Dedifferentiated amniotic fluid mesenchymal stem cell (primary cell): Measurements from ENCODE around the gene IL21R.

Source experiments
- DNase-seq: peaks from one replicate; pipeline ENCODE4 v3.0.0-alpha.2; 2016; ENCODE audit errors: extremely low spot score

The IL21R gene

DNA sequence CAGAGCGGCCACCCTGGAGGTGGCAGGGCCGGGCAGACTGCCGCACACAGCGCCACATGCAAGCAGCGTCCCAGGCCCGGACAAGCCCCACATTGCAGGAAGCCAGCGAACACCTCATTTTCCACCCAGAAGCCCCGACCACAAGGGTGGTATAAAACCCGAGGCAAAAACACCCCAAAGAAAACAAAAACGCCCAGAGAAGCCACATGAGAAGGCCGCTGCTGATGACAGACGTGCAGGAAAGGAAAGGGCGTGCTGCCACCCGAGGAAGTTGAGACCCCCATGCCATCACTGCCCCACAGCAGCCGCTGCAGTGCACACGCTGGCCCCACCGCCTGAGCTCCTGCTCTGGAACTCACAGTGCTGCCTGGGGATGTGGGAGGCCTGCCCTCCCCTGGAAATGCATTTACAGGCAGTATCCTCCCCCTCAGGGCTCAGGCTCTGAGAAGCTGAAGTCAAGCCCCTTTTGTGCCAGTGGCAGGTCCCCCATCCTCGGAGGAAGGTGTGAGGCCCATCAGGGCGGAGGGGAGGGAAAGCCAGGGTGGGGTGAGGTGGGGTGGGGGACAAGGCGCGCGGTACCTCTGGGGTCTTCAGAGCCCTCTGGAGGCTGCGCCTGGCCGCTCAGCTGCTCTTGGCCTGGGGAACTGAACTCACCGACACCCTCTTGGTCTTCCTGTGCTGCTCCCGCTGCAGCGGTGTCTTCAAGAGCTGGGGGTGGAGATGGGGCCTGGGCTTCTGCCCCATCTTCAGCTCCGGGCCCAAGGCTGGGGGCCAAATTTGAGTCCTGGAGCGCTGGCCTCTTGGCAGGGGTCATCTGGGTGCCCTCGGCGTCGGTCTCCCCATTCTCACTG, 62.0 kb downstream of the IL21R start:
- DNase-seq = no peak

DNA sequence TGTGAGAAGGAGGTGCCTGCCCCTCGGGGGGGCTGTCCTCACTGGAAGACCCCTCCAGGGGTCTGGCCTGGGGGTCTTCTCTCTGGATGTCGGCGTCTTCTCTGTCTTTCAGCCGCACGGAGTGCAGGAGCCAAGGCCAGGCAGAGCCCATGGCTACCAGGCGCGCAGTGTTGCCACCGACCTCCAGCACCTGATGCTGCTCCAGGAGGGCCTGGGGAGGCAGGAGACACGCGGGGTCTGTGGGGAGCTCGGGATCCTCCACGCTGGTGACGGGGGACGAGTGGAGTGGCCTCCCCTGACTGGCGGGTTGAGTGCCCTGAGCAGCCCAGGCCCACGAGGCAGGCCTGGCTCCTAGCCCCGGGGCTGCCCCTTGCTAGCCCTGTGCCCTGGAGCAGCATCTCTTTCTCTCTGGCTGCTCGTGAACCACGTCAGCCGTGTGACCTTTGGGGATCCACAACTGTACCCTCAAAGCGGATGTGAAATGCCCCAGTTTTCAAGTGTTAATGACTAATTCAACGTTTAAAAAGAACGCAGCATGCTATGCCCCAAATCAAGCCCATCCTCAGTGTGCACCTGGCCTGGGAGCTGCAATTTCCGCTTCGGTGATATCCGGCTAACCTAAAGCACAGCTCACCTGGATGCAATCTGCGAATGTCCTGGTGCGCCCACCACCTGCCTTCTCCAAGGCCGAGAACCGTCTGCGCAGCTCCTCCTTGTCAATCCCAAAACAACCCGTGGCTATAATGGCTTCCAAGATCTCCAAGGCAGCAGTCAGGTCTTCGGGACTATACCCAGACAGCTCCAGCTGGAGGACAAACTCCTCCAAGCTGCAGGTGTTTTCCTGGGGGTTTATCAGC, 62.9 kb downstream of the IL21R start:
- no peak for DNase-seq

DNA sequence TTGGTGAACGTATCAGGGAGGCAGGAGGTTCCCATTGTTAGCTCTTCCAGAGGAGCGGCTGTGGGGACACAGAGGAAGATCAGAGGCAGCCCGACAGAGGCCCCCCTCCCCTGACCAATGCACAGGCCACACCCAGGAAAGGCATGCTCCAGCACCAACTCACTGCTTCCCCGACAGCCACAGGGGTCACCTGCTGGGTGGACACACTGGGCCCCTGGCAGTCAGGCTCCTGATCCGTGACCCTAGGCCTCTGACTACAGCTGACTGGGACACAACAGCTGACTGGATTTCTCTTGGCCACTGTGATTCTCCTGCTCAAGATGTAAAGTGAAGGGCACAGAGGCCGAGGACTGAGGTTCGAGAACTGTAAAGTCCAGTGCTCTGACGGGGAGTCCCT, 63.5 kb downstream of the IL21R start:
- DNase-seq = no peak

DNA sequence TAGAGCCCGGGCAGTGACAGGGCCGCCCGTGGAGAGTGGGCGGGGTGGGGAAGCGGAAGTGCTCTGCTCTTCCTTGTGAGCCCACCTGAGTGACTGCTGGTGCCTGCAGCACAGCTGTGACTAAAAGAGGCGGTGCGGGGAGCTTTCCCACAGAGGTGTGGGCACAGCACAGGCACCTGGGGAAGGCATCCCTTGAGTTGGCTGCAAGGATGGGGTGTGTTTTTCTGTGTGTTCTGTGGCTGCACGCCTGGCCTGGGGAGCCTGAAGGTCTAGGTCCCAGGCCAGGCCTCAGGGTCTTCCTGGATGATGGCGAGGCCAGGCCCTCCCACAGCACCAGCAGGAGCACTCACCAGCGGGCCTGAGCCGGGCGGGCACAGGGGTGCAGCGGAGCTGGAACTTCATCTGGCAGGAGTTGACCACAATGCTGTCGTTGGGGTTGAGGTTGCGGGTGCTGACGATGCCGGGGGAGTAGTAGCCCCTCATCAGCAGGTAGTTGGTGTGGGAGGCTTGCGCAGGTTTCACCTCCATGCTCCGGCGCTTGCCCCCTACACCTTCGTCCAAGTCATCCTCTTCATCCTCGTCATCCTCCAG, 67.1 kb downstream of the IL21R start:
- DNase-seq = no peak

DNA sequence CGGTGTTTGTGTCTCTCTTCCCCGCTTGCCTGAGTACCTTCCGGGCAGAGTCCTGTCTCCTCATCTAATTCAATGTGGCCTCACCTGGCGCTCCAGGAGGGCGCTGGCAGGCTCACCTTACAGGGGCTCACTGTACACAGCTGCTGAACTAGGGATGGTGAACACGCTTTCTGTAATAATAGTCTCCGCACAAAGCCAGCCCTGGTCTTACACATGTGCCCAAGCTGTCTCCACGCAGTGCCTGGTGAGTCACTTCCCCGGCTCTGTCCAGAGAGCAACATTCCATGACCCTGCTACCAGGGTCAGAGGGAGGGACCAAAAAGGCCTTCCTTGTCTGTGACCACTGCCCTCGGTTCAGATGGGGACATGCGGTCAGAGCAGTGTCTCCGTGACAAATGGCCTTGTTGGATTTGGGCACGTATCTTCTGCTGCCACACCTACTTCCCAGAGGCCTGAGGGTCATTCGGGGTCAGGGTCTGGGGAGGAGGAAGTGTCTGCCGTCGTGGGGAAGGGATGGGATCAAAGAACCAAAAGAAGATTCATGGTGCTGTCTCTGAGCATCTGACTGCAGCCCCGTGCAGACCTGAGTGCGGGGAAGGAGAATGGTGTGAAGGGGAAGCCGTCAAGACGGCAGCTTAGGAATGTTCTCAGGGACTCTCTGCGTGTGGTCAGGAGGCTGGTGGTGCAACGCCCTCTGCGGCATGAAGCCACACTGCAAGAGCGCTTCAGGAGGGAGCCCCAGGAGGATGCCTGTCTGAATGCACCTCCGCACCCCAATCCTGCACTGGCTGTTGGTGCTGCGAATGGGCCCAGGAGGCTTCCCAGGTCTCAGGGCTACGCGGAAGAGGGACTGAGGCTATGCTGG, 68.8 kb downstream of the IL21R start:
- DNase-seq = no peak

DNA sequence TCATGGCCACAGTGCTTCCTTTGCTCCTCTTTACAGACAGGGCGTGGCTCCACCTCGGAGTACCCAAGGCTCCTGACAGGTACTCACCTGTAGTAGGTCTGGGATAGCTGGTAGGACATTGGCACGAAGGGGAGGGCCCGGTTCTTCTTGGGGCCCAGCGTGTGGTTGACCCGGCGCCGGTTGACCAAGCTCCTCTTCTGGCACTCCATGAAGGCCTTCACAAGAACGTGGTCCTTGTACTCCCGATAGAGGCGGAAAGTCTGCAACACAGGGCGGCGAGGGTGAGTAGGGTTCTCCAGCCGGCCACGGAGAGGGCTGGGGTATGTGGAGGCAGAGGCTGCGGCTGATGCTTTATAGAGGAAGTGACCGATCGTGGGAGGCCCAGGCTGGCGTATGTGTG, 69.7 kb downstream of the IL21R start:
- DNase-seq = no peak

DNA sequence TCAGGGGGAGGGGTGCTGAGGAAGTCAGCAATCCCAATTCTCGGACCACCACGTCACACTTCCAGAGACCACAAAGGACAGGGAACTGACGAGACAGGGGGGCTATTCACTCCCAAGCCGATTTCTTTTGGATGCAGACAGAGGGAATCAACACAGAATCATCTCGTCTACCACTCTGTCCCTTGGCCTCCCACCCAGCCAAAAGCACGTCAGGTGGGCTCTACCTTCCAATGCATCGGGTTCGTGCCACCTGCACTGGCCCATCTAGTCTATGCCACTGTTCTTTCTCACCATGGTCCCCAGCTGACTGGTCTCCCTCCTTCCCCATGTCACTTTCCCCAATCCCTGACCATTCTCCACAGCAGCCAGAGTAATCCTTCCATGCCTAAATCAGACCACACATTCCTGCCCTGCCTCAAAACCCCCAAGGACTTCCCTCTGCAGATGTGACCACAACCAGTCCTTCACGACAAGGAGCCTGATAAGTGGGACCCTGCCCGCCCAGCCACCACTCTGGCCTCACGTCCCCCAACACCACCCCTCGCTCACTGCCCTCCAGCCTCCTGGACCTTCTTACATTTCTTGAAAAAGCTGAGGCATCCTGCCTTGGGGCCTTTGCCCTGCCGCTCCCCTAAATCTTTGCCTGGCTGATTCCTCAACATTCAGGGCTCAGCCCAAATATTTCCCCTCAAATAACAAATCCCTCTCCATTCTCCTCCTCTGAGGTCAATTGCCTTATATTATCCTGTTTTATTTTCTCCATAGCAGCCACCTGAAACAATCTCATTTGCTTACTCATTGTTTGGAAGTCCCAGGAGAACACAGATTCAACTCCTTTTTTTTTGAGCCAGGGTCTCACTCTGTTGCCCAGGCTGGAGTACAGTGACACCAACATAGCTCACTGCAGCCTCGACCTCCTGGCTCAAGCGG, 70.4 kb downstream of the IL21R start:
- no peak for DNase-seq

DNA sequence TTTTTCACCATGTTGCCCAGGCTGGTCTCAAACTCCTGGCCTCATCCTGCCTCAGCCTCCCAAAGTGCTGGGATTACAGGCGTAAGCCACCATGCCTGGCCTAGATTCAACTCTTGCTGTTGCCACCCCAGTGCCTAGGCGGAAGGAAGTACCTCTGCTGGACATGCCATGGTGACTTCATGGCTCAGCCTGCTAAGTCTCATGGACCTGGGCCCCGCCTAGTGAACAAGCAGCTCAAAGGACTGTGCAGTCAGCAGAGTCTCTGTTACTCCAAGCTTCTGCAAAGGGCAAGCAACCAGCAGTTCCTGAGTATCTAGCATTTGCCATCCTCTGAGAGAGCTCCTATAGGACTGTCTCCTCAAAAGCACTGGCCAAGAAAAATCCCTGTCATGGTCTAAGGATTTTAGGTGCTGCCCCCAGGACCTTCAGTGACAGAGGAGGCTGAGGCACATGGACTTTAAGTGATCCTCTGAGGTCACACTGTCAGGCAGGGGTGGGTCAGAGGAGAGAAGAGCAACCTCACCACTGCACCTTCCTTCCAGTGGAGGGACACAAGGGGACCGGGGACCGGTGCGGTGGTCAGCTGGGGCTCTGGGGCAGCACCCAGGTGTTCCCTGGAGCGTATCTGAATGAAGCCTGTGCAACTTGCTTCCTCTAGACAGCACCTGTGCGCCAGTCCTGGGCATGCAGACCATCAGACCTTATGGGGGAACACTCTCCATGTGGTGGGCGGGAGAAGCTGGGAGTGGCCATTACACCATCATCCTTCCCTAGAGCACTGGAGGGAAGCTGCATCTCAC, 71.3 kb downstream of the IL21R start:
- no peak for DNase-seq

DNA sequence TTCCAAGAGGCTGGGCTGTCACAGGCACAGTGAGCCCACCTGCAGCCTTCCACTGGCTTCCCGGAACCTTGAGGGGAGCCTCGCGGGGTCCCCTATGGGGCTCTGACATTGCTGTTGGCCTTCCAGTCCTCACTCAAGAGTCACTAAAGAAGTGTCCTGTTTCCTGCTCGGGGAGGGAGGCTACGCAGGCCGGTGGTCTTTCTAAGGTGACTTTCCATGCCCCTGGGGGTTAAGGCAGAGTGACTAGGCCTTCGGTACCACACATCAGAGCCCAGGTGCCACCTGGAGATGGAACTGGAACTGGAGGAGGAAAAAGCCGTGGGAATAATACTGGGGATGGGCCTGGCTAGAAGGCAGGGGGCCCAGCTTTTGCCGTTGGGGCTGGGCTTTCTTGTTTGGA, 72.1 kb downstream of the IL21R start:
- no peak for DNase-seq

DNA sequence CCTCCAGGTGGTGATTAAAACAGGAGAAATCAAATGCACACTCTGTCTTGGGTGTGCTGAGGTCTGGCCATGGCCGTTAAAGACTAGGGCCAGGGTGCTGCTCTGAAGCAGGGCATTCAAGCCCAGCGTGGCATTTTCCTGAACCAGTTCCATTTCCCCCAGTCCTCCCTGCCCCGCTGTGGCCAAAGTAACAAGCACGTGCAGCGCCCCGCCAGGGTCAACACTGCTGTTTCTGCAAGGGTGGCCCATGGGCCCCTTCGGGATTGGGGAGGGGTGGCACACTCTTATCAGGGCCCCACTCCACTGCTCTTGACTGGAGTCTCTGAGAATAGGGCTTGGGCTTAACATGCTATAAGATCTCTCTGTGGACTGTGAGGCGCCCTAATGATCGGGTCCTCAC, 72.9 kb downstream of the IL21R start:
- no peak for DNase-seq

DNA sequence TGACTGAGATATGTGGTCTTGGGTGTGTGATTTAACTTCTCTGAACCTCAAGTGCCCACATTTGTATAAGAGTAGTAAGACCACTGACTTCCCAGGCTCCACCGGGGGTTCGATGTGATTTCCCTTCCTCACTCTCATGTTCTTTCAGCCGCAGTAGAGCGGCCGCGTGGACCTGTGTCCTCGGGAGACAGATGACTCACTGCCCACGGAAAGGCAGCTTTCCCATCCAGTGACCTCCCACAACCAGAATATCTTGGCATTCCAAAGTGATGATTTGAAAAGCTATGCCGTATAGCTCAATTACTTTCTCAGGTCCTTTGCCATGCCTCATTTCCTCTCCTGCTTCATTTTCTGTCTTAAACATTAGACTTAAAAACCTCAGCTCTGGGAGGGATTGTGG, 73.6 kb downstream of the IL21R start:
- DNase-seq = peak; percentile 51

DNA sequence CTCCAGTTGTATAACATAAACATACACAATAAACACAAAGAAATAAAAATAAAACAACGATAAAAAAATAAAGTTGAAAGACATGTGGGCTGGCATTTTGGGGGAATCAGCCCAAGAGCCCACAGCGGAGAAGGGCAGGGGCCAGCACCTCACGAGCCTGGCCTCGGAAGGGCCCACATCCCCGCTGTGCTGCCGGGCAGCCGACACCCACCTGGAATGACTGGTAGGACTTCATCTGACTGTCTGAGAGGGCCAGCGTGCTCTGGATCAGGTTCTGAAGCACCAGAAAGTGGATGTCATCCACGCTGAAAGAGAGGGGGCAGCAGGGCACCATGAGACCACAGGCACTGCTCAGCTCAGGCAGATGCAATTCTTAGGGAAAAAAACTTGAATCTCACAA, 74.3 kb downstream of the IL21R start:
- DNase-seq = no peak

DNA sequence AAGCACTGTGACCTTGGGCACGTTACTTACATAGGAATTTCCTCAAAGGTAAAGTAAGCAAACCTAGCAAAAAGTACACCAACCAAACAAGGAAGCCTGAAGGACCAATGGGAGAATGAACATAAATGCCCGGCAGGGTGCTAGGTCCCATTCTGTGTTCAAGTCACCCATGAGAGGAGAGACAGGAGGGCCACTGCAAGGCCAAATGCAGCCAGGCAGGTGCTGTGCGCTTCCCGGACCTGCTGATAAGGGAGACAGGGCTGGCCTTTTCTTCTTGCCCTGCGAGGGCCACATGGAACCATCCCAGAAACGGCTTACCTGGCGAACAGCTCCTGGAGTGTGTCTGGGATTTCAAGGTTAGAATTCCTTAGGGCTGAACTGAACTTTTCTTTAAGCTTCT, 78.8 kb downstream of the IL21R start:
- no peak for DNase-seq

DNA sequence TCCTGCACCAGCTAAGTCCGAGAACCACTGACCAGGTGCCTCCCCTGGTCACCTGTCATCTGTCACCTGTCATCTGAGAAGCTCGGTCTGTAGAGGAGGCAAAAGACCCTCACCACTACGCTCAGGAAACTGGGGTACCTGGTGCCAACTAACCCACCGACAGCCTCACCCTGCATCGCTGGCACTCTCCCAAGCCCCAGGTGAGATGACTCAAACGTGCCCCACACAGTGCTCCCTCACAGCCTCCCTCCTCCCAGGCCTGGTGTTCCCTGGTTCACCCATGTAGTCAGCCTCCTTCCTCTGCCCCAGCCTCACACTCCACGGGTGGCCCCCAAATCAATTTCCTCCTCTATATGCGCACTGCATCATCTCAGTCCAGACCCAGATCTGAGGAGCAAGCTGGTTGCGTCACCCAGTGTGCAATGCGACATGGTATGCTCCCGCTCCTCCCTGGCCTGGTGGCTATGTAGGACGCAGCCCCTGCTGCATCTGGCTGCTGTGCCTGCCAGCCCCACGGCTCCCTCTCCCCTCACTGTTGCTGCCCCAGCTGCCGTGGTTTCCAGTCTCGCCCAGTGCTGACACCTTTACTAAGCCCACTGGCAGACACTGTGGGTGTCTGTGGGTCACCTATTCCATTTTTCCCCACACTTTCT, 79.4 kb downstream of the IL21R start:
- no peak for DNase-seq

DNA sequence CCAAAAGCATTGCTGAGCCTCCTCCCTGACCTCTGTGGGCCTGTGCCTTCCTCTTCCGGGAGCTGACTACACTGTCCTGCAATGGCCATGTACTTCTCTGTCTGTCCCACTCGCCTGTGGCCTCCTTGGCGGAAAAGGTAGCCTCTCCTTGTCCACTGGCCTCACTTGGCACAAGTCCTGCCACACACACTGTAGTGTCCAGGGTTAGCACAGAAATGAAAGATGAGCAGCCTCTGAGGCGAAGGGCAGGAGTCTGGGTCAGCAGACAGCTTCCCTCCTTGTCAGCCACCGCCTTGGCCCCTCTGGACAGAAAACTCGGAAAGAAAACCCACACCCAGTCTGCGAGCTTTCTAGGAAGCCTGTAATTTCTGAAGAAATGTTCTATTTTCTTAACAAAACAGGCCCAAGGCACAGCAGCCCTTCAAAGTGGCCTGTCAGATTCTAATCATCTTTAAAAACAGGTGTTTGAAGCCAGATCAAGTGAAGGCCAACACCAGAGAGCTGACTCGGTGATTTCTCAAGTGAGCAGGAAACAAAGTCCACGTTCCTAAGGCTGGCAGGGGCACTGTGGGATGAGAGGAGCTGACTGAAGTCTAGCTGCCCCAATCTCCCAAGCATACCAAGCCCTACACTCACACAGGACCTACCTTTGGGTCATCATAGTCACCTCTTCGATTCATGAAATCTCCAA, 80.6 kb downstream of the IL21R start:
- no peak for DNase-seq

DNA sequence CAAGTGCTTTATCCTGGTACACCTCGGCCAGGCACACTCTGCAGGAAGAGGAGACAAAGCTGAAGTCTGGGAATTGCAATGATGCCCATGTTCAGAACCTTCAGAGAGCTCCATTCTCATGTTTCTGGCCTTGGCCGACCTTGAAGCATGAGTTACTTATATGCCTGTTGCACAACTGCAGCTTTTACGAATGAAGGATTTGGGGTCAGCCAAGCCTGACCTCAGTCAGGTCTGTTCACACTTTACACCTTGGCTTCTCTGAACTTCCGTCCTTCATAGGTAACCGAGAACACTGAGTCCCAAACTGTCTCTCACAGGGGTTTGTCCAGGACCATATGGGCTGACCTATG, 81.1 kb downstream of the IL21R start:
- no peak for DNase-seq

DNA sequence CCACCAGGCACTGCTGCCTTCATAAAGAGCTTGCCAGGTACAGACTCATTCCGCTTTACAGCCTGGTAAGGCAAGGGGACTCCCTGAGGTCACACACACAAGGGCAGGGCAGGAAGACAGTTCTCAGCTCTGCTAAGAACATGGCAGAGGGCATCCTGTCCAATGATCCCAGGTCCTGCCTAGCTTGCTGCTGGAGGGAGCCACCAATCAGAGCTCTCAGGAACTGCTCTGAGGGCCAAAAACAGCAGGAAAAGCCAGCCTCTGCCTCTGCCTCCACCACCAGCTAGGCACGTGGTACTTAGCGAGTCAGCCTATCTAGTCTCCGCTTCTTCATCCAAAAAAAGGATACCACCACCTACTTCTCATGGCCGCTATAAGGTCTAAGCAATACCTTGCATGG, 81.7 kb downstream of the IL21R start:
- DNase-seq = no peak

DNA sequence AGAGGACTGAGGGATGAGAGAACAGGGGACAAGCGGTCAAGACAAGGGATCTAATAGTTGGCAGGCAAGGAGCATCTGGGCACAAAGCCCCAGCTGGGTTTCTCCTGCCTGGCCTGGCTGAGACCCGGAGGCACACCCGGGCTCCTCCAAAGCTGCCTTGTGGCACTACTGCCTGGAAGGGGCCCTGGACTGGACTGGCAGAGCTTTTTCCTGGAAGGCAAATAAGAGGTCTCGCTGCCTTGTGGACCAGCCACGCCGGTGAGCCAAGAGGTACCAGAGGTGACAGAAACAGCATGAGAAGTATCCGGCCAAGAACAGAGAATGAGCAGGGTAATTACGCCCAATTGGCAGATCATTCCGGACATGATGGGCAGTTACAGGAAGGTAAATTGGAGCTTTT, 83.2 kb downstream of the IL21R start:
- no peak for DNase-seq

DNA sequence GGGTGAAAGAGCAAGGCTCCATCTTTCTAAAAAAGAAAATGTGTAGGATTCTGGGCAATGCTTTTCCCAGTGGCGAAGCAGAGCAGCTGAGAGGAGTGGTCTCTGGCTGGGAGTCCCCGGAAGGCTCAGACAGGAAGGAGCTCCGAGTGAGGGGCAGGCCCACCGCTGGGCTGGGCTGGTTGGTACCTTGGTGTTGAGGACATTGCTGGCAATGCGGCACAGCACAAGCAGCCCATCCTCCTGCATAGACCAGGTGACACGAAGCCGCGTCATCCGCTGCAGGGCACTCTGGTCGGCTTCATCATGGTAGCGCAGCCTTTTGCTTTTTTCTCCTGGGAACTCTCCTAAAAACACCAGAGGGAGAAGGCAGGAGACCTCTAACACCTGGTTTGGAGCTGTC, 83.8 kb downstream of the IL21R start:
- DNase-seq = no peak
